HCEC 1CT (cell line): Measurements from ENCODE around the gene DBF4B.

ENCODE experiments used
- DNase-seq: peaks from one replicate; pipeline ENCODE4 v3.0.0-alpha.2; 2017

The DBF4B gene

DNA sequence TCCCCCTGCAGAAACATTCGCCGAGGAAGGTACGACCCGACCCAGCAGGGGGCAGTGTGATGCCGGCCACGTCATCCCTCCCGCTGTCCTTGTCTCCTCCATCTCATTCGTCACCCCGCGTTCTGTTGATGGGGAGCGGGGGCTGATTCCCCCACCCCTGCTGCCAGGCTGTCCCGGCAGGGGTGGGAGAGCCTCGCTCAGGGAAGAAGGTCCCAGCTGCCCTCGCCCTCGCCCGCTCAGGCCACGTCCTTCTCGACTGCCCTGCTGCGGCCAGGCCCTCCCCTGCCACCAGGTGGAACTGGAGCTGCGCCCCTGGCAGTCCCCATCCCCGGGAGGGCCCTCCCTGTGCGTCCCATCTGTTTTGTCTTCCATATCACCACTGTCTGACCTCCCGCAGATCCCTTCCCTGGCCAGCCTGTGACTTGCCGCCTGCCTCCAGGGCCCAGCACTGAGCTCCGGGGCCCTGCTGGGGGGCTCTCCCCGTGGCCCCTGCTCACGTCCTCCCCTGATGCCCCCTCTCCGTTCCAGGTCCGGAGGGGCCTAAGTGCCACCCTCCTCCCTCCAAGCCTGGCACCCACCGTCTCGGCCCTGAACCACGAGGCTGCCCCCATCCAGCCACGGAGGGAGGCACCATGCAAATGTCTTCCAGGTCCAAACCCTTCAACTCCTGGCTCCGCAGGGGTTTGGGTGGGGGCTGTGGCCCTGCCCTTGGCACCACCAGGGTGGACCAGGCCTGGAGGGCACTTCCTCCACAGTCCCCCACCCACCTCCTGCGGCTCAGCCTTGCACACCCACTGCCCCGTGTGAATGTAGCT, 71.0 kb downstream of the DBF4B start:
- DNase-seq, result peak; percentile 65

- DNase-seq, result no peak
Observed at GRCh38 chr17:44780161-44780560, 71.7 kb downstream of the DBF4B start.

- no peak for DNase-seq
Observed at GRCh38 chr17:44780845-44781480, 72.5 kb downstream of the DBF4B start.

- no peak for DNase-seq
Observed at GRCh38 chr17:44781551-44782325, 73.3 kb downstream of the DBF4B start.

DNA sequence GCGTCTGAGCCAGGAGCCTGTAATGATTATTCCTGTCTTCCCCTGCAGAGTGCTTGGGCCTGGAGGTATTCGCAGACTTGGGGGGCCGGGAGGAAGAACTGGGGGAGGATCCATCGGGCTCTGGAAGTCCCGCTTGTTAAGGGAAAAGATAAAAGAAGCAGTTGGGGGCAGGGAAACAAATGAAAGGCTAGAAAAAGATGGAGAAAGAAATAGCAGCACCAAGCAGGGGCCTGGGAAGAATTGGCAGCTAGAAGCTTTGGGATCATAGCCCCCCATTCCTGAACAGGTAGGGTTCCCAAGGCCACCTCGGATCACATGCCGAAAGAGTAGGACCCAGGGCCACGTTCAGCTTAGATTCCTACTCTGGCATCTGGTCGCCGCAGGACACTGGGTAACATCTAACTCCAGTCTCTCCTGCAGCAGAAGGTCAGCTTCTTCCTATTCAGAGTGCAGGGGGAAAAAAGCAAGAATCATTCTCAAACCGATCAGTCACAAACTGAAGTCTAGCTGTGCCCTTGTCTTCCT, 73.9 kb downstream of the DBF4B start:
- DNase-seq, result no peak

DNA sequence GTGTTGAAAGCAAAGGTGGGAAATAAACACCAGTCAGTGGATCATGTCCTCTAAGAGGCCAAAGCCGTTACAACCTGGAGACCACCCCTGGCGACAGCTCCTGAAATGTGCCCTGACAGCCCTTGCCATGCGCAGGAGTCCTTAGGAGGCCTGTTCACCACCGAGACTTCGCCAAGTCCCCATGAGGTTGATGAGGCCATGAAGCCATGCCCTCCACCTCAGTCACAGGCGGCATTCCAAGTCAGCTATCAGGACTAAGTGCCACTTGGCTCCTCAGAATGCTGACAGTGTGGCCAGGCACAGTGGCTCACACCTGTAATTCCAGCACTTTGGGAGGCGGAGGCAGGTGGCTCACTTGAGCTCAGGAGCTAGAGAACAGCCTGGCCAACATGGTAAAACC, 77.5 kb downstream of the DBF4B start:
- no peak for DNase-seq

- no peak for DNase-seq
Observed at GRCh38 chr17:44786551-44787081, 78.2 kb downstream of the DBF4B start.

- no peak for DNase-seq
Observed at GRCh38 chr17:44787271-44787940, 78.9 kb downstream of the DBF4B start.

DNA sequence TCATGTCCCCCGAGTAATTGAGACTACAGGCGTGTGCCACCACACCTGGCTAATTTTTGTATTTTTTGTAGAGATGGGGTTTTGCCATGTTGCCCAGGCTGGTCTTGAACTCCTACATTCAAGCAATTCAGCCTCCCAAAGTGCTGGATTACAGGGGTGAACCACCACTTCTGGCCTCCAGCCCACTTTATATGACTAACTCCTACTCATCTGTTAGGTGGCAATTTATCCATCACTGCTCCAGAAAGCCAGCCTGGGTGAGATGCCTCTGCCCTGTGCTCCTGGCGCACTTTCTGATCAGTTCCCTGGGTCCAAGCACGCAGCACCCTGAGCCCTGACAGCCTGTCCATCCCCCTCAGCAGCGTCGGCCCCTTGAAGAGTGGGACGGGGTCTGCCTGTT, 79.7 kb downstream of the DBF4B start:
- no peak for DNase-seq

DNA sequence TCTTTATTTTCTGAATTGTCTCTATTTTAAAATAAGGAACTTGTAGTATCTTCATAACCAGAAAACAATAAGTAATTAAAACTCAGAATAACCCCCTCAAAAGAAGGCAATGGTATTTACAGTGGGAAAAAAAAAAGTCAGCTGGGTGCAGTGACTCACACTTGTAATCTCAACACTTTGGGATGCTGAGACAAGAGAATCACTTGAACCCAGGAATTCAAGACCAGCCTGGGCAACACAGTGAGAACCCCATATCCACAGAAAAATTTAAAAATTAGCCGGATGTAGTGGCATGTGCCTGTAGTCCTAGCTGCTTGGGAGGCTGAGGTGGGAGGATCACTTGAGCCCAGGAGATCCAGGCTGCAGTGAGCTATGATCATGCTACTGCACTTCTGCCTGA, 83.8 kb downstream of the DBF4B start:
- peak; percentile 69 for DNase-seq

DNA sequence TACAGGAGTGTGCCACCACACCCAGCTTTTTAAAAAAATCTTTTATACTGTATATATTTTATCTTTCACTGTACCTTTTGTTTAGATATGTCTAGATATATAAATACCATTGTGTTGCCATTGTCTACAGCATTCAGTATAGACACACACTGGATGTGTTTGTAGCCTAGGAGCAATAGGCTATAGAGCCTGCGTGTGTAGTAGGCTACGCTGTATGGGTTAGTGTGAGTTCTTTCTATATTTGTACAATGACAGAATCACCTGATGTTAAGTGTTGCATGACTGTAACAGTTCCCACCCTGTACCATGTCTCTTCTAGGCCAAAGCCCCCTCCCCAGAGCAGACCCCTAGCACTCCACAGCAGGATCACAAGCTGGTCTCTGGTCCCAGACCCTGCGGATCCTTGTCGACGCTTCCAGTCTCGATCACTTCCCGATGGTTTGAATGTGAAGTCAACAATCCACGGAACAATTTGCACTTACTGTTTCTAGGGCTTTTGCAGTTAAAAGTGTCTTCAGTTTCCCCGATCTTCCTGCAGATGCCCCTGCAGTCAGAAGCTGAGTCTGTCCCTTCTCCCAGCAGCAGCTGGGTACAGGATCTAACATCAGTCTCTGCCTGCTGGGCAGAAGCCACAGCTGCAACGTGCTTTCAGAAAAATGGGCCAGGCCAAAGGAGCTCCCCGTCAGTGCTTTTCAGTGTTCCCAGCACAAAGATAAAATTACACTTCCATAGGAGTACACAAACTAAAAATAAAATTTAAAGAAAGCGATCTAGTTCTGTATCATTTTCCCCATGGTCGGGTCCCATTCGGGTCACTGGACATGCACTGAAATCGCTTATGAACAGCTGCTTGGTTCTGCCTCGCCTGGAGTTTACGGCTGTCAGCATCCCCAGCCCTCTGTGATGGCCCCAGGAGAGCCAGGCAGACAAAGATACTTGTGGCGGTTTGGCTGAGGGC, 85.7 kb downstream of the DBF4B start:
- no peak for DNase-seq

GRCh38 chr17:44794851-44795413, 86.5 kb downstream of the DBF4B start:
- DNase-seq, result peak; percentile 99

- no peak for DNase-seq
Observed at GRCh38 chr17:44795421-44795820, 87.0 kb downstream of the DBF4B start.

DNA sequence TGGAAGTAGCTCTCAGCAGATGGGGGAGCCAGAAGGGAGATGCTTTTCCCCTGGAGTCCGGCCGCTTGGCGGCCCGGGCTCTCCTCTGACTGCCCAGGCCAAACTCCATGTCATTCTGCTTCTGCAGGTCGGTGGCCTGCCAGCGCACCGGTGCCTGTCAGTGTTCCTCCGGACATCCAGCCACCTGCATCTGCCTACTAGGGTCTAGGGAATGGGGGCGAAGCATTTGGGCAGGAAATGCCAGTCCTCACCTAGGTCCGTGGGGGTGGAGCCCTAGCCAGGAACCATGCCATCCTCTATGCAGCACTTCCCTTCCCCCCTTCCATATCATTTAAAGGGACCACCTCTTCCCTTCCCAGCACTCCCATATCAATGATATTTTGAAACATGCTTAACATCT, 87.5 kb downstream of the DBF4B start:
- peak; percentile 26 for DNase-seq

DNA sequence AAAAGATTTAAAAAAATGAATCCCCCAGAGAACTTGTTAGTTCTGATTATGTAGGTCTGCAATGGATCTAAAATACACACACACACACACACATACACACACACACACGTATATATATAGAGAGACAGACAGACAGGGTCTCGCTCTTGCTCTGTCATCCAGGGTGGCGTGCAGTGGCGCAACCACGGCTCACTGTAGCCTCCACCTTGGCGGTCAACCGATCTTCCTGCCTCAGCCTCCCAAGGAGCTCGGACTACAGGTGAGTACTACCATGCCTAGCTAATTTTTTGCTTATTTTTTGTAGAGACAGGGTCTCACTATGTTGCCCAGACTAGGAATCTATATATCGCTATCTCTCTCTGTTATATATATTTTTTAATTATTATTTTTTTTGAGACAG, 88.3 kb downstream of the DBF4B start:
- no peak for DNase-seq

DNA sequence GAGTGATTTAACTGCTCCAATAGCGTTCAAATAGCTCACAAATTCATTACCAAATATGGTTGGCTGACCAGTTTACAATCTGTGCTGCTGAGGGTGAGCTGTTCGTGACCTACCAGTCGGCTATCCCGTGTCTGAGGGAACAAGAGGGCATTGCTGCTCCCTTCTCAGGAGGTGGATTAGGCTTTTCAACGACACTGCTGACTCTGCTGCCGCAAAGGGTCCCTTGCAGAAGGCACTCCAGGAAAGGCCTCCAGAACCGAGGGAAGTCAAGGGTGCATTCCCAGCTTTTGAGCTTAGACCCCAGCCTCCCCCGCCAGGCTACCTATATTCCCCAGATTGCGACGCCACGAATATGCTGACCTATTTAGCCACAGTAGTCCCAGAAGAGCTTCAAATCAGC, 89.3 kb downstream of the DBF4B start:
- DNase-seq, result peak; percentile 97

DNA sequence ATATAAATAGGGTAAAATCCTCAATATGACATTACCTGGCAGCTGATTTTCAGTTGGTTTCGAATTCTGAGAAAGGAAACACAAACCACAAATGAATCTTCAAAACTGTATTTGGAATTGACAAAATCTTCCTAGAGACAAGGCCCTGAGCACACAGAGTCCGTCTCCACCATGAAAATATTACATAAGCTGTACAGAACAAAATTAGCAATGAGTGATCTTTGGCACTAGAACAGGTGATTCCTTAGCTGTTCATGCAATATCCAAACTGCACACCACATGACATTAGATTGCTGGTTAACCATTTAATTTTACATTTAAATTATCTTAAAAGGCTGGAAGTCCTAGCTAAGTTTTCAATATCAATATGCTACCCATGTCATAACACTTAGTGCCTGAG, 89.9 kb downstream of the DBF4B start:
- DNase-seq, result no peak
